Caco-2 (cell line): ENCODE results near the gene LGALS3BP. TPM values are rescaled to one million over a fixed set of nuclear protein-coding genes. Genes with fewer than 3 reads are reported as not detected.
A peak's percentile ranks its signal among the peaks of the same experiment; 100 is the strongest.

Source experiments
- BruUV-seq: library from RNA; stranded (reverse); fragments of 400-500 nt; replicated peaks from 2 replicates; lab custom pipeline; 2021; lab: Mats Ljungman, UMichigan
- CTCF ChIA-PET: fragments of 300-600 bp; sonication (Branson Sonifier 250); formaldehyde crosslinking; loops from one replicate; lab custom pipeline; 2022; ENCODE audit warnings: antibody characterized with exemption; lab: Charles Lee
- POLR2A ChIA-PET: fragments of 300-600 bp; sonication (Branson Sonifier 250); formaldehyde crosslinking; loops from one replicate; lab custom pipeline; 2022; ENCODE audit warnings: antibody characterized with exemption; lab: Charles Lee
- DNase-seq, 2 experiments: peaks; one replicate each; pipeline versions ENCODE4 v3.0.0 to v3.0.0-alpha.2; 2020 to 2022
- H3K27me3 ChIP-seq: replicated peaks from 2 replicates; pipeline ENCODE4 v1.6.0; 2011; ENCODE audit warnings: low read length; ENCODE audit not compliant: control insufficient read depth, insufficient read depth
- H3K36me3 ChIP-seq: 2 replicates; pipeline ENCODE4 v1.5.1; 2011; ENCODE audit warnings: low read length; ENCODE audit not compliant: control insufficient read depth, insufficient read depth
- H3K4me1 ChIP-seq: fragments of 250-450 bp; sonication (Bioruptor Pico); 2 replicates; pipeline ENCODE4 v1.5.1; 2020; ENCODE audit warnings: mild to moderate bottlenecking
- H3K4me3 ChIP-seq: 2 replicates; pipeline ENCODE4 v1.5.1; 2011; ENCODE audit warnings: low read depth, mild to moderate bottlenecking, control low read depth, low read length
- H3K9me3 ChIP-seq: fragments of 250-450 bp; sonication (Bioruptor Pico); 2 replicates; pipeline ENCODE4 v1.5.1; 2020; ENCODE audit warnings: mild to moderate bottlenecking, moderate library complexity
- H3K27ac Mint-ChIP-seq: one replicate; pipeline ENCODE4 v1.8.0; 2022; ENCODE audit warnings: mixed read lengths; ENCODE audit not compliant: unreplicated experiment
- H3K27me3 Mint-ChIP-seq: one replicate; pipeline ENCODE4 v1.8.0; 2022; ENCODE audit warnings: mixed read lengths; ENCODE audit not compliant: insufficient read depth, unreplicated experiment
- H3K36me3 Mint-ChIP-seq: one replicate; pipeline ENCODE4 v1.8.0; 2022; ENCODE audit warnings: mild to moderate bottlenecking, mixed read lengths; ENCODE audit not compliant: insufficient read depth, unreplicated experiment
- H3K4me1 Mint-ChIP-seq: one replicate; pipeline ENCODE4 v1.8.0; 2022; ENCODE audit warnings: low read depth, mixed read lengths; ENCODE audit not compliant: unreplicated experiment
- H3K4me3 Mint-ChIP-seq: one replicate; pipeline ENCODE4 v1.8.0; 2022; ENCODE audit warnings: mild to moderate bottlenecking, moderate library complexity, mixed read lengths; ENCODE audit not compliant: unreplicated experiment
- H3K9me3 Mint-ChIP-seq: one replicate; pipeline ENCODE4 v1.8.0; 2022; ENCODE audit warnings: mixed read lengths; ENCODE audit not compliant: unreplicated experiment
- intact Hi-C: fragments of 100-400 bp; cut with micrococcal nuclease; formaldehyde crosslinking; loops from one replicate; pipeline ENCODE4 v1.10.0; 2022; ENCODE audit not compliant: unreplicated experiment
- total RNA-seq: library from RNA; stranded (reverse); gene quantifications from 2 replicates; pipeline ENCODE4 v1.2.3, GENCODE V29; 2022
- TF ChIP-seq, protein P1 (sequence below), 2 experiments: fragments of 200-600 bp in 1 of 2; IDR thresholded peaks; 1 replicate in 1 of 2; 2 replicates in 1 of 2; pipeline versions ENCODE4 v1.5.1 to v1.8.0; 2011 to 2022; ENCODE audit warnings: antibody characterized with exemption in 1 of 2, control low read depth in 1 of 2, inconsistent platforms in 1 of 2, low read depth in 1 of 2, low read length in 1 of 2, mild to moderate bottlenecking in 1 of 2, moderate library complexity in 1 of 2; ENCODE audit not compliant: insufficient read depth in 1 of 2, severe bottlenecking in 1 of 2, unreplicated experiment in 1 of 2

LGALS3BP gene
- total RNA-seq, 1 experiment from 2014 or later = 65.4 TPM

GRCh38 chr17:78993241-78993956 is 13.7 kb upstream of the LGALS3BP start:
- H3K4me3 Mint-ChIP-seq = no peak overlapping the region
- H3K27me3 Mint-ChIP-seq = no peaks in the 10 kb centered on the region
- no peak overlapping the region for H3K27ac Mint-ChIP-seq
- no peaks in the 10 kb centered on the region for H3K9me3 ChIP-seq
- CTCF ChIA-PET = interaction anchor here (1.2 kb wide), 1 partner anchor 52 kb away, joined by 5 read pairs; no protein-coding TSS in a partner anchor
- H3K4me1 Mint-ChIP-seq = no peaks in the 10 kb centered on the region
- intact Hi-C loops = no loop called here
- BruUV-seq = no TSS peak
- H3K36me3 Mint-ChIP-seq = peaks cover 66% of the 10 kb centered on the region
- TF ChIP-seq, protein P1, sequence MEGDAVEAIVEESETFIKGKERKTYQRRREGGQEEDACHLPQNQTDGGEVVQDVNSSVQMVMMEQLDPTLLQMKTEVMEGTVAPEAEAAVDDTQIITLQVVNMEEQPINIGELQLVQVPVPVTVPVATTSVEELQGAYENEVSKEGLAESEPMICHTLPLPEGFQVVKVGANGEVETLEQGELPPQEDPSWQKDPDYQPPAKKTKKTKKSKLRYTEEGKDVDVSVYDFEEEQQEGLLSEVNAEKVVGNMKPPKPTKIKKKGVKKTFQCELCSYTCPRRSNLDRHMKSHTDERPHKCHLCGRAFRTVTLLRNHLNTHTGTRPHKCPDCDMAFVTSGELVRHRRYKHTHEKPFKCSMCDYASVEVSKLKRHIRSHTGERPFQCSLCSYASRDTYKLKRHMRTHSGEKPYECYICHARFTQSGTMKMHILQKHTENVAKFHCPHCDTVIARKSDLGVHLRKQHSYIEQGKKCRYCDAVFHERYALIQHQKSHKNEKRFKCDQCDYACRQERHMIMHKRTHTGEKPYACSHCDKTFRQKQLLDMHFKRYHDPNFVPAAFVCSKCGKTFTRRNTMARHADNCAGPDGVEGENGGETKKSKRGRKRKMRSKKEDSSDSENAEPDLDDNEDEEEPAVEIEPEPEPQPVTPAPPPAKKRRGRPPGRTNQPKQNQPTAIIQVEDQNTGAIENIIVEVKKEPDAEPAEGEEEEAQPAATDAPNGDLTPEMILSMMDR (IDR thresholded peaks at IDR 0.05; ENCODE audit: insufficient read depth in 1 of 2, low read depth in 1 of 2, low read length in 1 of 2, severe bottlenecking in 1 of 2, unreplicated experiment in 1 of 2) = peak; percentile 71 to 87
- H3K4me3 ChIP-seq = no peak overlapping the region
- no peaks in the 10 kb centered on the region for H3K4me1 ChIP-seq
- peak; percentile 60 to 73 for DNase-seq
- 0 out of 2 replicates have a peak, but pooled peaks cover 4% of the 10 kb centered on the region for H3K36me3 ChIP-seq
- no peaks in the 10 kb centered on the region for H3K27me3 ChIP-seq
- H3K9me3 Mint-ChIP-seq = no peaks in the 10 kb centered on the region
- POLR2A ChIA-PET = no interaction called here

DNA sequence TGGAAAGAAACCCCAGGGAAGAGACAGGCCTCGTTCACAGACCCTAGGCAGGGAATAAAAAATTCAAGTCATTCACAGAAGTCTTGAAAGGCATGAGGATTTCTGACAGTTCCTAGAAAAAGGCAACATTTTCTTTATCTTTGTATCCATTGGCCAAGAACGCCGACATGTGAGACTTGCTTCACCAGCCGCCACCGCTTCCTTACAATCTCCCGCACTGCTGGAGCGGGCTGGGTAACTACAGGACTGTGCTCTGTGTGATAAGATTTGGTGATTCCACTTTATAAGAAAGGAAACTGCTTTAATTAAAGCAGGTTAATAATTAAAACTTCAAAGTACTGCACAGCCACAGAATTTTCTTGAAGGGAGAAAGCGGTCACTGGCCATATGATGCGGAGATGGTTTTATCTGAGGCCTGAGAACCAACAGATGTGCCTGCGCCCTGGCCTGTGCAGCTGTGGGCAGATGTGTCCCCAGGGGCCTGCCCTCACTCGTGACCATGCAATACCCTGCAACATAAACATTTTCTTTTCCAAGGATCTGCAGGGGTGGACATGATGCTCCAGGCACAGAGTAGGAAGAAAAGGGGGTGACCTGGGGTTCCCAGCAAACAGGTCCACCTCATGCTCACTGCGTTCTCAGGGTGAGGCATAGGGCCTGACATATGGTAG is 13.0 kb upstream of the LGALS3BP start:
- Histone ChIP-seq H3K4me1 (peaks cover 2% of the 10 kb centered on the region), H3K9me3 (no peaks in the 10 kb centered on the region), H3K27me3 (no peaks in the 10 kb centered on the region), H3K36me3 (0 out of 2 replicates have a peak, but pooled peaks cover 2% of the 10 kb centered on the region), H3K4me3 (no peak overlapping the region)
- DNase-seq = no peak
- ChIA-PET POLR2A (no interaction called here), CTCF (no interaction called here)
- Mint-ChIP-seq H3K27me3 (no peaks in the 10 kb centered on the region), H3K4me1 (no peaks in the 10 kb centered on the region), H3K4me3 (no peak overlapping the region), H3K27ac (no peak overlapping the region), H3K9me3 (no peaks in the 10 kb centered on the region), H3K36me3 (peaks cover 61% of the 10 kb centered on the region)
- no TSS peak for BruUV-seq
- intact Hi-C loops = no loop called here
- TF ChIP-seq, protein P1 (IDR thresholded peaks at IDR 0.05; ENCODE audit: insufficient read depth in 1 of 2, low read depth in 1 of 2, low read length in 1 of 2, severe bottlenecking in 1 of 2, unreplicated experiment in 1 of 2) = no peak

GRCh38 chr17:78991906-78992532 is 12.3 kb upstream of the LGALS3BP start:
- BruUV-seq = TSS peak; percentile 40
- H3K36me3 Mint-ChIP-seq = peaks cover 57% of the 10 kb centered on the region
- TF ChIP-seq, protein P1 (IDR thresholded peaks at IDR 0.05; ENCODE audit: insufficient read depth in 1 of 2, low read depth in 1 of 2, low read length in 1 of 2, severe bottlenecking in 1 of 2, unreplicated experiment in 1 of 2) = no peak

More at GRCh38 chr17:78991906-78992532, 12.3 kb upstream of the LGALS3BP start:
- H3K27me3 ChIP-seq = no peaks in the 10 kb centered on the region
- H3K27me3 Mint-ChIP-seq = no peaks in the 10 kb centered on the region
- 0 out of 2 replicates have a peak, but pooled peaks cover 2% of the 10 kb centered on the region for H3K36me3 ChIP-seq
- CTCF ChIA-PET = no interaction called here
- H3K9me3 ChIP-seq = no peaks in the 10 kb centered on the region
- POLR2A ChIA-PET = no interaction called here
- H3K4me1 ChIP-seq = peaks cover 6% of the 10 kb centered on the region
- H3K9me3 Mint-ChIP-seq = no peaks in the 10 kb centered on the region
- DNase-seq = peak in 1 of 2 experiments; percentile 20
- H3K4me3 Mint-ChIP-seq = no peak overlapping the region
- H3K4me3 ChIP-seq = no peak overlapping the region
- H3K27ac Mint-ChIP-seq = no peak overlapping the region
- no peaks in the 10 kb centered on the region for H3K4me1 Mint-ChIP-seq
- intact Hi-C loops = no loop called here
